Measurements from ENCODE around the gene CALML6. TPM values are rescaled to one million over a fixed set of nuclear protein-coding genes. Genes with fewer than 3 reads are reported as not detected.

CALML6 gene
- total RNA-seq, 1 donor from 2014 or later: 1.3 TPM

GRCh38 chr1:1938613-1939295 is 23.7 kb downstream of the CALML6 start:
- no peak for DNase-seq
- Mint-ChIP-seq H3K4me3 (no peak overlapping the region), H3K9me3 (no peaks in the 10 kb centered on the region), H3K36me3 (ENCODE audit: low read depth) (no peaks in the 10 kb centered on the region), H3K27me3 (no peaks in the 10 kb centered on the region), H3K4me1 (peaks cover 2% of the 10 kb centered on the region), H3K27ac (no peak overlapping the region)
- TF ChIP-seq, protein P1, sequence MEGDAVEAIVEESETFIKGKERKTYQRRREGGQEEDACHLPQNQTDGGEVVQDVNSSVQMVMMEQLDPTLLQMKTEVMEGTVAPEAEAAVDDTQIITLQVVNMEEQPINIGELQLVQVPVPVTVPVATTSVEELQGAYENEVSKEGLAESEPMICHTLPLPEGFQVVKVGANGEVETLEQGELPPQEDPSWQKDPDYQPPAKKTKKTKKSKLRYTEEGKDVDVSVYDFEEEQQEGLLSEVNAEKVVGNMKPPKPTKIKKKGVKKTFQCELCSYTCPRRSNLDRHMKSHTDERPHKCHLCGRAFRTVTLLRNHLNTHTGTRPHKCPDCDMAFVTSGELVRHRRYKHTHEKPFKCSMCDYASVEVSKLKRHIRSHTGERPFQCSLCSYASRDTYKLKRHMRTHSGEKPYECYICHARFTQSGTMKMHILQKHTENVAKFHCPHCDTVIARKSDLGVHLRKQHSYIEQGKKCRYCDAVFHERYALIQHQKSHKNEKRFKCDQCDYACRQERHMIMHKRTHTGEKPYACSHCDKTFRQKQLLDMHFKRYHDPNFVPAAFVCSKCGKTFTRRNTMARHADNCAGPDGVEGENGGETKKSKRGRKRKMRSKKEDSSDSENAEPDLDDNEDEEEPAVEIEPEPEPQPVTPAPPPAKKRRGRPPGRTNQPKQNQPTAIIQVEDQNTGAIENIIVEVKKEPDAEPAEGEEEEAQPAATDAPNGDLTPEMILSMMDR (IDR thresholded peaks at IDR 0.05): no peak
- ATAC-seq (ENCODE audit: low read depth): no peak
- ChIA-PET CTCF (no interaction called here), POLR2A (no interaction called here)
- intact Hi-C loops (cut with micrococcal nuclease): no loop called here

DNA sequence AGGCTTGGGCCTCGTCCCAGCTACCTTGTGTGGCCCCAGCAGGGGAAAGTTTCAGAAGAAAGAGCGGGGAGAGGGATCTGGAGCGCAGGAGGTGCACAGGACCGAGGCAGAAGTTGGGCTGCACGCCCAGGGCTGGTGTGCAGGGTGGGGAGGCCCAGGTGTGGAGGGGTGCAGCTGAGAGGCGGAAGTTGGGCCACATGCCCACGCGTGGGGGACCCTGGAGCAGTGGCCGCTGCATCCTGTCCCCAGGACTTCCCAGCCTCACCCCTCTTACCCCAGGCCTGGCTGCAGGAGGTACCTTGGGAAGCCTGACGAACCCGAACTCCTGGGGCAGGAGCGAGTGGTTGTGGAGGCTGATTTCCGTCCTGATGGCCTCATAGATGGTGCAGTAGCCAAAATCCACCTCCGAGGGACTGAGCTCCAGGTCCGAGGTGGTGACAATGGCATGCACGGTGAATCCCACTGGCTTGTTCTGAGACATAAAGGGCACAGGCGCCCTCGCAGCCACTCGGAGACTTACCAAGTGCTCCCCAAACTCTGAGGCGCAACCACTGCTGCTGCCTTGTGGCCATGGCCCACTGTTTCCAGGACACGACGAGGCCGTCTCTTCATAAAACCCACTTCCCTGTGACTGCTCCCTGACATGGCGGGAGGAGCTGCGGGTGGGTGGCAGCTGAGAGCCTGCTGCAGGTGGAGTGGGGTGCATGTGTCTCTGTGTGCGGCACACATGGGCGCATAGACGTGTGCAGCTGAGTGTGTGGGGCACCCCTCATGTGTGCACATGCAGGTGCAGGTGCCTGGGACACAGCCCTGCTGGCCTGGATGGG is 24.4 kb downstream of the CALML6 start:
- DNase-seq: no peak
- Mint-ChIP-seq H3K9me3 (no peaks in the 10 kb centered on the region), H3K36me3 (ENCODE audit: low read depth) (no peaks in the 10 kb centered on the region), H3K27me3 (no peaks in the 10 kb centered on the region), H3K4me1 (peaks cover 6% of the 10 kb centered on the region), H3K4me3 (no peak overlapping the region), H3K27ac (no peak overlapping the region)
- ChIA-PET CTCF (no interaction called here), POLR2A (no interaction called here)
- TF ChIP-seq, protein P1 (IDR thresholded peaks at IDR 0.05): no peak
- ATAC-seq (ENCODE audit: low read depth): no peak
- intact Hi-C loops (cut with micrococcal nuclease): no loop called here

- intact Hi-C loops (cut with micrococcal nuclease): no loop called here
Measured at GRCh38 chr1:1940123-1940425, 25.0 kb downstream of the CALML6 start.

GRCh38 chr1:1941211-1941841 is 26.3 kb downstream of the CALML6 start:
- H3K4me3 Mint-ChIP-seq: no peak overlapping the region
- H3K27ac Mint-ChIP-seq: no peak overlapping the region
- H3K4me1 Mint-ChIP-seq: peaks cover 6% of the 10 kb centered on the region
- TF ChIP-seq, protein P1 (IDR thresholded peaks at IDR 0.05): no peak
- ATAC-seq (ENCODE audit: low read depth) (no peak), DNase-seq (no peak)
- no peaks in the 10 kb centered on the region for H3K9me3 Mint-ChIP-seq
- no peaks in the 10 kb centered on the region for H3K36me3 Mint-ChIP-seq (ENCODE audit: low read depth)
- H3K27me3 Mint-ChIP-seq: no peaks in the 10 kb centered on the region
- ChIA-PET CTCF (interaction anchor here (1.8 kb wide), 1 partner anchor 103 kb away, joined by 7 read pairs; no protein-coding TSS in a partner anchor), POLR2A (no interaction called here)
- intact Hi-C loops (cut with micrococcal nuclease): no loop called here

More at GRCh38 chr1:1940123-1940425, 25.0 kb downstream of the CALML6 start:
- Mint-ChIP-seq H3K36me3 (ENCODE audit: low read depth) (no peaks in the 10 kb centered on the region), H3K4me3 (no peak overlapping the region), H3K9me3 (no peaks in the 10 kb centered on the region), H3K4me1 (peaks cover 6% of the 10 kb centered on the region), H3K27me3 (no peaks in the 10 kb centered on the region), H3K27ac (no peak overlapping the region)
- ATAC-seq (ENCODE audit: low read depth) (no peak), DNase-seq (no peak)
- TF ChIP-seq, protein P1 (IDR thresholded peaks at IDR 0.05): no peak
- ChIA-PET POLR2A (no interaction called here), CTCF (no interaction called here)
